ENCODE results near the gene TANK.

Gene TANK

GRCh38 chr2:161133366-161133765, 26.9 kb upstream of the TANK start:
- DNase-seq (ENCODE audit: low spot score): no peak
- no peak for FAIRE-seq

GRCh38 chr2:161134547-161135518, 25.4 kb upstream of the TANK start:
- DNase-seq (ENCODE audit: low spot score) (peak; percentile 24), FAIRE-seq (no peak)

- FAIRE-seq: no peak
These were observed 24.2 kb upstream of the TANK start for GRCh38 chr2:161135951-161136593.

GRCh38 chr2:161136696-161137324, 23.4 kb upstream of the TANK start:
- DNase-seq (ENCODE audit: low spot score): no peak
- FAIRE-seq: no peak

More at GRCh38 chr2:161135951-161136593, 24.2 kb upstream of the TANK start:
- no peak for DNase-seq (ENCODE audit: low spot score)

- FAIRE-seq (no peak), DNase-seq (ENCODE audit: low spot score) (no peak)
These were observed 21.8 kb upstream of the TANK start for GRCh38 chr2:161138429-161138828.

- FAIRE-seq (no peak), DNase-seq (ENCODE audit: low spot score) (no peak)
These were observed 20.9 kb upstream of the TANK start for GRCh38 chr2:161139098-161139987.

GRCh38 chr2:161141033-161141432, 19.2 kb upstream of the TANK start:
- DNase-seq (ENCODE audit: low spot score): no peak
- no peak for FAIRE-seq

GRCh38 chr2:161146209-161146775, 13.9 kb upstream of the TANK start:
- no peak for DNase-seq (ENCODE audit: low spot score)
- FAIRE-seq: no peak

GRCh38 chr2:161146996-161147395, 13.2 kb upstream of the TANK start:
- FAIRE-seq: no peak

GRCh38 chr2:161147856-161148255, 12.4 kb upstream of the TANK start:
- FAIRE-seq (no peak), DNase-seq (ENCODE audit: low spot score) (no peak)

More at GRCh38 chr2:161146996-161147395, 13.2 kb upstream of the TANK start:
- no peak for DNase-seq (ENCODE audit: low spot score)

- FAIRE-seq (no peak), DNase-seq (ENCODE audit: low spot score) (no peak)
These were observed 9.5 kb upstream of the TANK start for GRCh38 chr2:161150704-161151103.

GRCh38 chr2:161152302-161152701, 7.9 kb upstream of the TANK start:
- DNase-seq (ENCODE audit: low spot score) (no peak), FAIRE-seq (no peak)

- FAIRE-seq: no peak
- no peak for DNase-seq (ENCODE audit: low spot score)
These were observed 1.3 kb upstream of the TANK start for GRCh38 chr2:161158882-161159281.

GRCh38 chr2:161159456-161160225, 587 bp upstream of the TANK start:
- FAIRE-seq (no peak), DNase-seq (ENCODE audit: low spot score) (no peak)

- no peak for FAIRE-seq
- no peak for DNase-seq (ENCODE audit: low spot score)
These were observed 962 bp downstream of the TANK start for GRCh38 chr2:161161074-161161706.

GRCh38 chr2:161163440-161163839, 3.2 kb downstream of the TANK start:
- FAIRE-seq: no peak

GRCh38 chr2:161164161-161164560, 3.9 kb downstream of the TANK start:
- no peak for DNase-seq (ENCODE audit: low spot score)
- FAIRE-seq: no peak

More at GRCh38 chr2:161163440-161163839, 3.2 kb downstream of the TANK start:
- no peak for DNase-seq (ENCODE audit: low spot score)

- FAIRE-seq: no peak
- DNase-seq (ENCODE audit: low spot score): no peak
These were observed 5.0 kb downstream of the TANK start for GRCh38 chr2:161165266-161165665.

- no peak for FAIRE-seq
- no peak for DNase-seq (ENCODE audit: low spot score)
These were observed 5.6 kb downstream of the TANK start for GRCh38 chr2:161165811-161166210.
